ENCODE data around the gene MBD3.

DNA sequence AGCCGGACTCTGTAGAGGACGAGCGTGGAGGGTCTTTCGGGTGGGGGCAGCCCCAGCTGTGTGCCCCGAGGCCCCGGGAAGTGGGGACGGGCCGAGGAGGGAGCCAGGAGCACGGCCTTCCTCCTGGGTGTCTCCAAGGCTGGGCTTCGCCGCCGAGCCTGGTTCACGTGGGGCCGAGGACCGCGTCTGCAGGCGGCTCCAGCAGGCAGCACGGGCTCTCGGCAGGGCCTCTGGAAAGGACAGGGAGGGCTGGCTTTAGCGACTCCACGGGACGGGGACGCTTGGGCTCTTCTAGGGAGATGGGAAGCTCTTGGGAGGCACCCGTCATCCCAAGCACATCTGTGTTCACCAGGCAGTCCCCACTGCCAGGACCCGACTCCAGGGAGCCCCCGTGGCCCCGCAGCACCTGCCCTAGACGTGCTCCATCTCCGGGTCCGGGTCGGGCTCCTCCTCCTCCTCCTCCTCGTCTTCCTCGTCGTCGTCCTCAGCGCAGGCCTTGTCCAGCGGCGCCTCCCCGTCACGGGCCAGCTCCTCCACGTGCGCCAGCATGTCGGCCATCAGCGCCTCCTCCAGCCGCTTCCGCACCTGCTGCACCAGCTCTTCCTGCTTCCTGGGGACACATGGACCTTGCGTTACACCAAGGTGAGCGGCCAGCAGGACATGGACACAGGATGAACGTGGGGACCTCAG, 14.6 kb downstream of the MBD3 start:
- TF ChIP-seq ZNF114 (tag by site-specific recombination; IDR thresholded peaks at IDR 0.05) = no peak
- TF ChIP-seq ZFP69B (tag by site-specific recombination; IDR thresholded peaks at IDR 0.05) = no peak
- no peak for TF ChIP-seq ZNF398 (tag by site-specific recombination; IDR thresholded peaks at IDR 0.05)
- no peak for TF ChIP-seq ZBTB26 (tag by site-specific recombination; optimal IDR thresholded peaks at IDR 0.05)
- TF ChIP-seq, protein P1, sequence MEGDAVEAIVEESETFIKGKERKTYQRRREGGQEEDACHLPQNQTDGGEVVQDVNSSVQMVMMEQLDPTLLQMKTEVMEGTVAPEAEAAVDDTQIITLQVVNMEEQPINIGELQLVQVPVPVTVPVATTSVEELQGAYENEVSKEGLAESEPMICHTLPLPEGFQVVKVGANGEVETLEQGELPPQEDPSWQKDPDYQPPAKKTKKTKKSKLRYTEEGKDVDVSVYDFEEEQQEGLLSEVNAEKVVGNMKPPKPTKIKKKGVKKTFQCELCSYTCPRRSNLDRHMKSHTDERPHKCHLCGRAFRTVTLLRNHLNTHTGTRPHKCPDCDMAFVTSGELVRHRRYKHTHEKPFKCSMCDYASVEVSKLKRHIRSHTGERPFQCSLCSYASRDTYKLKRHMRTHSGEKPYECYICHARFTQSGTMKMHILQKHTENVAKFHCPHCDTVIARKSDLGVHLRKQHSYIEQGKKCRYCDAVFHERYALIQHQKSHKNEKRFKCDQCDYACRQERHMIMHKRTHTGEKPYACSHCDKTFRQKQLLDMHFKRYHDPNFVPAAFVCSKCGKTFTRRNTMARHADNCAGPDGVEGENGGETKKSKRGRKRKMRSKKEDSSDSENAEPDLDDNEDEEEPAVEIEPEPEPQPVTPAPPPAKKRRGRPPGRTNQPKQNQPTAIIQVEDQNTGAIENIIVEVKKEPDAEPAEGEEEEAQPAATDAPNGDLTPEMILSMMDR (tag by site-specific recombination; IDR thresholded peaks at IDR 0.05) = no peak
- no peak for TF ChIP-seq ZNF146 (tag by site-specific recombination; IDR thresholded peaks at IDR 0.05)
- no peak for TF ChIP-seq PBX3 (CRISPR knock-in tag; IDR thresholded peaks at IDR 0.05)
- TF ChIP-seq ZNF654 (tag by site-specific recombination; IDR thresholded peaks at IDR 0.05; ENCODE audit: low read depth) = no peak
- no peak for TF ChIP-seq ZBTB8A (tag by site-specific recombination; IDR thresholded peaks at IDR 0.05)
- TF ChIP-seq ZNF555 (tag by site-specific recombination; conservative IDR thresholded peaks at IDR 0.05) = no peak
- TF ChIP-seq ZNF747 (tag by site-specific recombination; IDR thresholded peaks at IDR 0.05) = no peak
- TF ChIP-seq ZBTB21 (tag by site-specific recombination; IDR thresholded peaks at IDR 0.05) = no peak
- TF ChIP-seq RBAK (tag by site-specific recombination; IDR thresholded peaks at IDR 0.05) = no peak
- no peak for TF ChIP-seq ZNF10 (tag by site-specific recombination; IDR thresholded peaks at IDR 0.05)

Measured in HEK293 (cell line).